ENCODE data around the gene HMX3. TPM values are rescaled to one million over a fixed set of nuclear protein-coding genes. Genes with fewer than 3 reads are reported as not detected.

The HMX3 gene
- total RNA-seq, 1 experiment from 2014 or later = not detected

GRCh38 chr10:123151737-123152135, 16.0 kb downstream of the HMX3 start:
- Histone ChIP-seq H3K79me2 (ENCODE audit: insufficient read depth, low read length) (peaks cover 14% of the 10 kb centered on the region; the same call in 1 of the 2 replicates), H3K9me3 (ENCODE audit: control insufficient read depth, low read depth, low read length) (no peaks in the 10 kb centered on the region), H3K23ac (ENCODE audit: insufficient read length, low read depth, low read length) (no peak overlapping the region), H4K8ac (replicated peaks; ENCODE audit: insufficient read length, low read depth, low read length) (no peak overlapping the region), H2BK12ac (ENCODE audit: insufficient read length, low read depth, low read length) (no peak overlapping the region), H2BK120ac (ENCODE audit: low read depth, low read length, poor library complexity, severe bottlenecking) (no peak overlapping the region), H3T11ph (ENCODE audit: low read length) (no peak overlapping the region), H3K27me3 (ENCODE audit: insufficient read depth, low read length) (peaks cover 30% of the 10 kb centered on the region), H3K27ac (ENCODE audit: insufficient read length, low read depth, low read length) (no peak overlapping the region), H3K14ac (ENCODE audit: insufficient read depth, low read length) (no peak overlapping the region), H3K56ac (ENCODE audit: insufficient read length, low read depth, low read length) (no peak overlapping the region), H2AK5ac (ENCODE audit: insufficient read length, low read length) (no peak overlapping the region), H3K79me1 (ENCODE audit: insufficient read depth, low read depth, low read length, poor library complexity, severe bottlenecking) (no peaks in the 10 kb centered on the region), H3K18ac (ENCODE audit: insufficient read length, low read depth, low read length) (no peak overlapping the region), H2BK20ac (ENCODE audit: low read depth, low read length, poor library complexity, severe bottlenecking) (no peak overlapping the region), H2BK5ac (ENCODE audit: insufficient read length, low read length) (no peak overlapping the region), H3K4me2 (ENCODE audit: insufficient read depth, insufficient read length, low read length) (peak overlapping the region; percentile 46), H2AFZ (ENCODE audit: low read length) (no peak overlapping the region), H4K5ac (ENCODE audit: insufficient read length, low read depth, low read length) (no peak overlapping the region), H3K23me2 (ENCODE audit: insufficient read length, low read depth, low read length, poor library complexity, severe bottlenecking) (peaks cover 25% of the 10 kb centered on the region), H3K9ac (ENCODE audit: extremely low read depth, insufficient read length, low read length) (no peak overlapping the region), H3K4ac (ENCODE audit: low read depth, low read length) (no peak overlapping the region), H4K20me1 (ENCODE audit: control insufficient read depth, insufficient read depth, insufficient read length) (no peaks in the 10 kb centered on the region), H3K4me1 (ENCODE audit: insufficient read depth, low read length) (peaks cover 10% of the 10 kb centered on the region; the same call in 1 of the 2 replicates), H2BK15ac (ENCODE audit: low read depth, low read length) (no peak overlapping the region), H4K91ac (ENCODE audit: insufficient read length, low read depth, low read length) (no peak overlapping the region)
- peak overlapping the region; percentile 63 to 78 for H3K4me3 Mint-ChIP-seq
- no peak for TF ChIP-seq CTCF (conservative IDR thresholded peaks at IDR 0.05)
- DNase-seq = no peak
- H3K27ac Mint-ChIP-seq = peak overlapping the region in 1 of 3 experiments; percentile 79; a peak in 1 of 7 replicates
- H3K4me1 Mint-ChIP-seq = peaks cover 41 to 54% of the 10 kb centered on the region in 2 experiments
- peaks cover 70% of the 10 kb centered on the region for H3K27me3 Mint-ChIP-seq (ENCODE audit: low read depth)
- H3K9me3 Mint-ChIP-seq = peaks cover 0 to 2% of the 10 kb centered on the region in 2 experiments; a peak in 2 of 5 replicates
- no CpG with 5 or more reads among the region's 7 CpGs for WGBS (ENCODE audit: extremely low coverage, insufficient read length, low lambda C conversion rate)
- H3K36me3 Mint-ChIP-seq (ENCODE audit: insufficient read depth in 1 of 3, low read depth in 3 of 3) = peaks cover 16 to 27% (median 18%) of the 10 kb centered on the region in 3 experiments
